VCaP (cell line): ENCODE data around the gene RAVER2.

Experiments
- H3K27ac ChIP-seq: fragments of 450-650 bp; 2 replicates; pipeline ENCODE4 v1.5.1; 2017
- CTCF ChIP-seq: fragments of 450-650 bp; conservative IDR thresholded peaks from 2 replicates; pipeline ENCODE4 v1.5.1; 2017; ENCODE audit warnings: mild to moderate bottlenecking, moderate library complexity

RAVER2 gene

GRCh38 chr1:64864018-64864940 is 119.4 kb downstream of the RAVER2 start:
- no peak overlapping the region for H3K27ac ChIP-seq
- no peak for TF ChIP-seq CTCF

GRCh38 chr1:64865105-64865757 is 120.4 kb downstream of the RAVER2 start:
- no peak overlapping the region for H3K27ac ChIP-seq
- no peak for TF ChIP-seq CTCF

GRCh38 chr1:64866689-64867088 is 121.8 kb downstream of the RAVER2 start:
- no peak for TF ChIP-seq CTCF
- H3K27ac ChIP-seq: no peak overlapping the region

DNA sequence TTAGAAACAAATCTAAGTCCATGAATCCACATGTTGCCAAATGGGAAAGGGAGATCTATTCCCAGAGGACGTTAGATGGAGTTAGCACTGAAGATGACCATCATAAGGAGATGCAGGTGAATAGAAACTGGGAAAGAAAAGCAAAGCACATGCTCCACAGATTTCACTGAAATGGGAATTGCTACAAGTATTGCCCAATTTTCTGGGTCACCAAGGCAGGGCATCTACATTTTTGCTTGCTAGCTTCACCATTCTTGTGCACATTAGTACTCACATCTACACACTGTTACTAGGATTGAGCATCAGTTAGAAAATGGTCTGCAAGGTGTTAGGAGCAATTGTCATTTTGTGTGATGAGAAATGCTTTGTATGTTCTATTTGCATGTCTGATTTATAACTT is 122.4 kb downstream of the RAVER2 start:
- H3K27ac ChIP-seq: no peak overlapping the region
- TF ChIP-seq CTCF: no peak

DNA sequence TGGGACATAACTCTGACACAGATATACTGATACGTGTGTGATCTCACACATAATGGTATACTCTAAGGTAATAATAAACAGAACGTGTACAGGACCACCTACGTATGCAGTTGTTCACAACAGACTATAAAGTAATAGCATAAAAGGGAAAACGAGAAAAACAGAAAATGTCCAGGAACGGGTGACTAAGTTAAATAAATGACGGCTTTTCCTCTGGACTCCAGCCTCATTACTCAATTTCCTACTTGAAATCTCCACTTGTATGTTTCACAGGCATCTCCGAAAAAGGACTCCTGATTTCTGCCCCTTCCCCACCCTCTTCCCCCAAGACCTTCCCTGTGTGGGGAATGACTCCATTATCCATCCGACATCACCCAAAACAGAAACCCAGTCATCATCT is 126.4 kb downstream of the RAVER2 start:
- TF ChIP-seq CTCF: no peak
- no peak overlapping the region for H3K27ac ChIP-seq

GRCh38 chr1:64872067-64872466 is 127.2 kb downstream of the RAVER2 start:
- no peak for TF ChIP-seq CTCF
- H3K27ac ChIP-seq: no peak overlapping the region

GRCh38 chr1:64873576-64873975 is 128.7 kb downstream of the RAVER2 start:
- TF ChIP-seq CTCF: no peak
- no peak overlapping the region for H3K27ac ChIP-seq
